Osteocyte (in vitro differentiated cells): ENCODE measurements around the gene CLUH. TPM values are rescaled to one million over a fixed set of nuclear protein-coding genes. Genes with fewer than 3 reads are reported as not detected.
"Not testable (repeated sequence)": the region's sequence is repeated elsewhere in the genome, so short reads cannot be mapped to it uniquely, and the experiment has no call there.

Experiments used
- DNase-seq: peaks from one replicate; pipeline ENCODE4 v3.0.0; 2021; ENCODE audit warnings: mixed read lengths; ENCODE audit not compliant: unreplicated experiment; ENCODE audit errors: extremely low spot score
- H3K27ac Mint-ChIP-seq: one replicate; pipeline ENCODE4 v1.8.0; 2021; ENCODE audit warnings: mild to moderate bottlenecking, mixed read lengths; ENCODE audit not compliant: unreplicated experiment
- H3K27me3 Mint-ChIP-seq: one replicate; pipeline ENCODE4 v1.8.0; 2021; ENCODE audit warnings: mixed read lengths; ENCODE audit not compliant: unreplicated experiment
- H3K36me3 Mint-ChIP-seq: one replicate; pipeline ENCODE4 v1.8.0; 2021; ENCODE audit warnings: mixed read lengths; ENCODE audit not compliant: unreplicated experiment
- H3K4me1 Mint-ChIP-seq: one replicate; pipeline ENCODE4 v1.8.0; 2021; ENCODE audit warnings: mixed read lengths; ENCODE audit not compliant: unreplicated experiment
- H3K4me3 Mint-ChIP-seq: one replicate; pipeline ENCODE4 v1.8.0; 2021; ENCODE audit warnings: mild to moderate bottlenecking, moderate library complexity, mixed read lengths; ENCODE audit not compliant: unreplicated experiment
- H3K9me3 Mint-ChIP-seq: one replicate; pipeline ENCODE4 v1.8.0; 2021; ENCODE audit warnings: mixed read lengths; ENCODE audit not compliant: unreplicated experiment
- CTCF ChIP-seq: fragments of 200-600 bp; sonication (generic); IDR thresholded peaks from 2 replicates; pipeline ENCODE4 v1.5.0; 2021; ENCODE audit warnings: antibody characterized with exemption, mild to moderate bottlenecking, moderate library complexity
- total RNA-seq: library from RNA; stranded (reverse); gene quantifications from 2 replicates; pipeline ENCODE4 v1.2.1, GENCODE V29; 2021

CLUH gene
- total RNA-seq, 1 donor from 2014 or later: 49.4 TPM

GRCh38 chr17:2701161-2701995, 10.2 kb downstream of the CLUH start:
- peaks cover 7% of the 10 kb centered on the region for H3K36me3 Mint-ChIP-seq
- no peak for TF ChIP-seq CTCF
- no peaks in the 10 kb centered on the region for H3K9me3 Mint-ChIP-seq
- DNase-seq: no peak
- peaks cover 12% of the 10 kb centered on the region for H3K4me1 Mint-ChIP-seq
- H3K4me3 Mint-ChIP-seq: no peak overlapping the region
- no peaks in the 10 kb centered on the region for H3K27me3 Mint-ChIP-seq
- H3K27ac Mint-ChIP-seq: no peak overlapping the region

GRCh38 chr17:2700491-2701141, 10.9 kb downstream of the CLUH start:
- no peaks in the 10 kb centered on the region for H3K27me3 Mint-ChIP-seq
- peaks cover 7% of the 10 kb centered on the region for H3K36me3 Mint-ChIP-seq
- H3K27ac Mint-ChIP-seq: no peak overlapping the region
- no peak for TF ChIP-seq CTCF
- DNase-seq: no peak
- H3K4me1 Mint-ChIP-seq: peaks cover 7% of the 10 kb centered on the region
- no peak overlapping the region for H3K4me3 Mint-ChIP-seq
- H3K9me3 Mint-ChIP-seq: no peaks in the 10 kb centered on the region

- no peak overlapping the region for H3K27ac Mint-ChIP-seq
- peaks cover 2% of the 10 kb centered on the region for H3K4me1 Mint-ChIP-seq
- TF ChIP-seq CTCF: no peak
- H3K4me3 Mint-ChIP-seq: no peak overlapping the region
- H3K9me3 Mint-ChIP-seq: no peaks in the 10 kb centered on the region
- DNase-seq: no peak
- H3K36me3 Mint-ChIP-seq: peaks cover 7% of the 10 kb centered on the region
- no peaks in the 10 kb centered on the region for H3K27me3 Mint-ChIP-seq
Observed at GRCh38 chr17:2700030-2700490, 11.5 kb downstream of the CLUH start.

GRCh38 chr17:2699216-2699805, 12.3 kb downstream of the CLUH start:
- not testable (repeated sequence) for DNase-seq, H3K36me3 Mint-ChIP-seq, H3K4me1 Mint-ChIP-seq, H3K27ac Mint-ChIP-seq, H3K9me3 Mint-ChIP-seq, H3K27me3 Mint-ChIP-seq, H3K4me3 Mint-ChIP-seq

- no peaks in the 10 kb centered on the region for H3K9me3 Mint-ChIP-seq
- TF ChIP-seq CTCF: no peak
- peaks cover 5% of the 10 kb centered on the region for H3K36me3 Mint-ChIP-seq
- no peaks in the 10 kb centered on the region for H3K4me1 Mint-ChIP-seq
- no peak overlapping the region for H3K27ac Mint-ChIP-seq
- H3K27me3 Mint-ChIP-seq: no peaks in the 10 kb centered on the region
- H3K4me3 Mint-ChIP-seq: no peak overlapping the region
- DNase-seq: peak; percentile 81
Observed at GRCh38 chr17:2697611-2698162, 13.9 kb downstream of the CLUH start.
